GM12892 (cell line): ENCODE results near the gene LAT.

Source experiments
- POLR2A ChIP-seq: IDR thresholded peaks from 2 replicates; pipeline ENCODE4 v1.6.1; 2011; ENCODE audit warnings: low read depth, low read length, control low read depth
- POLR2AphosphoS5 ChIP-seq: IDR thresholded peaks from 2 replicates; pipeline ENCODE4 v1.6.1; 2011; ENCODE audit warnings: low read depth, low read length, control low read depth
- TAF1 ChIP-seq: IDR thresholded peaks from 2 replicates; pipeline ENCODE4 v1.6.1; 2011; ENCODE audit warnings: low read depth, mild to moderate bottlenecking, control low read depth, low read length, borderline replicate concordance

GRCh38 chr16:28943281-28943680 lies 41.6 kb upstream of the LAT start:
- TF ChIP-seq POLR2AphosphoS5 (no peak), POLR2A (no peak), TAF1 (no peak)
